ENCODE measurements around the gene ANKS1B.

The ANKS1B gene

DNA sequence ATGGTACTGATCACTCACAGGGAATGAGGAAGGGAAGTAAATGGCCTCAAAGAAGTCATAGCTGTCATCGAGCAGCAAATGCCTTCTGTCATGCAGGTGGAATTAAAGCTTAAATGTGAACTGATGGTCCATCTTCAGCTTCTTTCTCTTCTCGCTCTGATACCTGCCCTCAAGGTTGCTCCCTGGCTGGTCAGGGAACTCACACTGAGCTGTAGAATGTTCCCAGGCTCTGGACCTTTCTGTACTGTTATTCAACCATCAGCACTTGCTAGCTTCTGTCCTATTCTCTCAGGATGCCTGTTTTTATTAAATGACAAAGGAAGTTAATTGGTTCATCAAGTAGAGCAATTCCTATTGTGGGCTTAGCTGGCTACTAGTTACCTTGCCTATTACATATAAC is 875.8 kb downstream of the ANKS1B start:
- ChIA-PET CTCF (no interaction called here), POLR2A (no interaction called here)
- Histone ChIP-seq H3K4me3 (ENCODE audit: low read depth, low read length) (no peak overlapping the region), H3K4me1 (ENCODE audit: control insufficient read depth, insufficient read depth, low read length) (peaks cover 2% of the 10 kb centered on the region; the same call in 1 of the 2 replicates), H3K27ac (ENCODE audit: extremely low read depth, low read depth, low read length) (no peak overlapping the region), H3K9me3 (ENCODE audit: control insufficient read depth, insufficient read depth, low read depth, low read length) (no peaks in the 10 kb centered on the region), H3K36me3 (ENCODE audit: control insufficient read depth in 2 of 2, insufficient read depth in 1 of 2, low read length in 2 of 2) (no peaks in the 10 kb centered on the region)
- TF ChIP-seq ZNF514 (tag by site-specific recombination; IDR thresholded peaks at IDR 0.05) (no peak), ZNF76 (tag by site-specific recombination; IDR thresholded peaks at IDR 0.05; ENCODE audit: borderline replicate concordance, low read depth) (no peak), ZNF510 (tag by site-specific recombination; IDR thresholded peaks at IDR 0.05; ENCODE audit: insufficient replicate concordance) (no peak), KLF10 (tag by site-specific recombination; IDR thresholded peaks at IDR 0.05) (no peak), ZNF645 (tag by site-specific recombination; IDR thresholded peaks at IDR 0.05) (no peak), ZXDB (tag by site-specific recombination; IDR thresholded peaks at IDR 0.05) (no peak), PRDM2 (tag by site-specific recombination; IDR thresholded peaks at IDR 0.05; ENCODE audit: borderline replicate concordance) (no peak), ZNF529 (tag by site-specific recombination; IDR thresholded peaks at IDR 0.05; ENCODE audit: insufficient replicate concordance) (no peak), SCRT2 (tag by site-specific recombination; IDR thresholded peaks at IDR 0.05) (no peak), KLF16 (tag by site-specific recombination; IDR thresholded peaks at IDR 0.05) (no peak), ZNF354C (tag by site-specific recombination; IDR thresholded peaks at IDR 0.05; ENCODE audit: borderline replicate concordance, low read depth) (no peak), RBAK (tag by site-specific recombination; IDR thresholded peaks at IDR 0.05) (no peak), EGR2 (tag by site-specific recombination; IDR thresholded peaks at IDR 0.05; ENCODE audit: low read depth) (no peak), ZNF501 (tag by site-specific recombination; IDR thresholded peaks at IDR 0.05) (no peak), ZNF138 (tag by site-specific recombination; IDR thresholded peaks at IDR 0.05; ENCODE audit: borderline replicate concordance) (no peak), SETDB1 (IDR thresholded peaks at IDR 0.05; ENCODE audit: insufficient read length, low read length) (no peak), TRIM28 (IDR thresholded peaks at IDR 0.05; ENCODE audit: borderline replicate concordance, low read length) (no peak)
- TF ChIP-seq, protein P1, sequence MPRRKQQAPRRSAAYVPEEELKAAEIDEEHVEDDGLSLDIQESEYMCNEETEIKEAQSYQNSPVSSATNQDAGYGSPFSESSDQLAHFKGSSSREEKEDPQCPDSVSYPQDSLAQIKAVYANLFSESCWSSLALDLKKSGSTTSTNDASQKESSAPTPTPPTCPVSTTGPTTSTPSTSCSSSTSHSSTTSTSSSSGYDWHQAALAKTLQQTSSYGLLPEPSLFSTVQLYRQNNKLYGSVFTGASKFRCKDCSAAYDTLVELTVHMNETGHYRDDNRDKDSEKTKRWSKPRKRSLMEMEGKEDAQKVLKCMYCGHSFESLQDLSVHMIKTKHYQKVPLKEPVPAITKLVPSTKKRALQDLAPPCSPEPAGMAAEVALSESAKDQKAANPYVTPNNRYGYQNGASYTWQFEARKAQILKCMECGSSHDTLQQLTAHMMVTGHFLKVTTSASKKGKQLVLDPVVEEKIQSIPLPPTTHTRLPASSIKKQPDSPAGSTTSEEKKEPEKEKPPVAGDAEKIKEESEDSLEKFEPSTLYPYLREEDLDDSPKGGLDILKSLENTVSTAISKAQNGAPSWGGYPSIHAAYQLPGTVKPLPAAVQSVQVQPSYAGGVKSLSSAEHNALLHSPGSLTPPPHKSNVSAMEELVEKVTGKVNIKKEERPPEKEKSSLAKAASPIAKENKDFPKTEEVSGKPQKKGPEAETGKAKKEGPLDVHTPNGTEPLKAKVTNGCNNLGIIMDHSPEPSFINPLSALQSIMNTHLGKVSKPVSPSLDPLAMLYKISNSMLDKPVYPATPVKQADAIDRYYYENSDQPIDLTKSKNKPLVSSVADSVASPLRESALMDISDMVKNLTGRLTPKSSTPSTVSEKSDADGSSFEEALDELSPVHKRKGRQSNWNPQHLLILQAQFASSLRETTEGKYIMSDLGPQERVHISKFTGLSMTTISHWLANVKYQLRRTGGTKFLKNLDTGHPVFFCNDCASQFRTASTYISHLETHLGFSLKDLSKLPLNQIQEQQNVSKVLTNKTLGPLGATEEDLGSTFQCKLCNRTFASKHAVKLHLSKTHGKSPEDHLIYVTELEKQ (tag by site-specific recombination; IDR thresholded peaks at IDR 0.05; ENCODE audit: borderline replicate concordance), result no peak
- TF ChIP-seq, protein P2, sequence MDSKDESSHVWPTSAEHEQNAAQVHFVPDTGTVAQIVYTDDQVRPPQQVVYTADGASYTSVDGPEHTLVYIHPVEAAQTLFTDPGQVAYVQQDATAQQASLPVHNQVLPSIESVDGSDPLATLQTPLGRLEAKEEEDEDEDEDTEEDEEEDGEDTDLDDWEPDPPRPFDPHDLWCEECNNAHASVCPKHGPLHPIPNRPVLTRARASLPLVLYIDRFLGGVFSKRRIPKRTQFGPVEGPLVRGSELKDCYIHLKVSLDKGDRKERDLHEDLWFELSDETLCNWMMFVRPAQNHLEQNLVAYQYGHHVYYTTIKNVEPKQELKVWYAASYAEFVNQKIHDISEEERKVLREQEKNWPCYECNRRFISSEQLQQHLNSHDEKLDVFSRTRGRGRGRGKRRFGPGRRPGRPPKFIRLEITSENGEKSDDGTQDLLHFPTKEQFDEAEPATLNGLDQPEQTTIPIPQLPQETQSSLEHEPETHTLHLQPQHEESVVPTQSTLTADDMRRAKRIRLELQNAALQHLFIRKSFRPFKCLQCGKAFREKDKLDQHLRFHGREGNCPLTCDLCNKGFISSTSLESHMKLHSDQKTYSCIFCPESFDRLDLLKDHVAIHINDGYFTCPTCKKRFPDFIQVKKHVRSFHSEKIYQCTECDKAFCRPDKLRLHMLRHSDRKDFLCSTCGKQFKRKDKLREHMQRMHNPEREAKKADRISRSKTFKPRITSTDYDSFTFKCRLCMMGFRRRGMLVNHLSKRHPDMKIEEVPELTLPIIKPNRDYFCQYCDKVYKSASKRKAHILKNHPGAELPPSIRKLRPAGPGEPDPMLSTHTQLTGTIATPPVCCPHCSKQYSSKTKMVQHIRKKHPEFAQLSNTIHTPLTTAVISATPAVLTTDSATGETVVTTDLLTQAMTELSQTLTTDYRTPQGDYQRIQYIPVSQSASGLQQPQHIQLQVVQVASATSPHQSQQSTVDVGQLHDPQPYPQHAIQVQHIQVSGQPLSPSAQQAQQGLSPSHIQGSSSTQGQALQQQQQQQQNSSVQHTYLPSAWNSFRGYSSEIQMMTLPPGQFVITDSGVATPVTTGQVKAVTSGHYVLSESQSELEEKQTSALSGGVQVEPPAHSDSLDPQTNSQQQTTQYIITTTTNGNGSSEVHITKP (tag by site-specific recombination; IDR thresholded peaks at IDR 0.05), result no peak

Measured in HEK293 (cell line).